ENCODE results near the gene ALPL.
A peak's percentile ranks its signal among the peaks of the same experiment; 100 is the strongest.
"Not testable (repeated sequence)": the region's sequence is repeated elsewhere in the genome, so short reads cannot be mapped to it uniquely, and the experiment has no call there.

ALPL gene

GRCh38 chr1:21563971-21564370 lies 54.7 kb downstream of the ALPL start:
- no peak for DNase-seq

GRCh38 chr1:21564521-21565095 lies 55.4 kb downstream of the ALPL start:
- no peak for DNase-seq

- no peak for DNase-seq
Measured at GRCh38 chr1:21565285-21565684, 56.1 kb downstream of the ALPL start.

GRCh38 chr1:21566361-21566760 lies 57.1 kb downstream of the ALPL start:
- not testable (repeated sequence) for DNase-seq

- no peak for DNase-seq
Measured at GRCh38 chr1:21567241-21568005, 58.2 kb downstream of the ALPL start.

- no peak for DNase-seq
Measured at GRCh38 chr1:21568006-21568746, 59.0 kb downstream of the ALPL start.

- no peak for DNase-seq
Measured at GRCh38 chr1:21568809-21569385, 59.7 kb downstream of the ALPL start.

- DNase-seq = no peak
Measured at GRCh38 chr1:21569820-21570527, 60.8 kb downstream of the ALPL start.

- DNase-seq = no peak
Measured at GRCh38 chr1:21570528-21570875, 61.3 kb downstream of the ALPL start.

GRCh38 chr1:21570885-21571284 lies 61.7 kb downstream of the ALPL start:
- no peak for DNase-seq

- no peak for DNase-seq
Measured at GRCh38 chr1:21572221-21572620, 63.0 kb downstream of the ALPL start.

GRCh38 chr1:21572735-21573277 lies 63.6 kb downstream of the ALPL start:
- DNase-seq = no peak

GRCh38 chr1:21573475-21573874 lies 64.3 kb downstream of the ALPL start:
- no peak for DNase-seq

GRCh38 chr1:21573971-21574465 lies 64.8 kb downstream of the ALPL start:
- DNase-seq = peak; percentile 86 to 88

- DNase-seq = peak in 1 of 2 experiments; percentile 49
Measured at GRCh38 chr1:21574466-21575151, 65.4 kb downstream of the ALPL start.

- DNase-seq = no peak
Measured at GRCh38 chr1:21575351-21575942, 66.2 kb downstream of the ALPL start.

GRCh38 chr1:21576031-21576797 lies 67.0 kb downstream of the ALPL start:
- DNase-seq = no peak

GRCh38 chr1:21576798-21577187 lies 67.6 kb downstream of the ALPL start:
- no peak for DNase-seq

- DNase-seq = no peak
Measured at GRCh38 chr1:21577324-21577723, 68.1 kb downstream of the ALPL start.

- no peak for DNase-seq
Measured at GRCh38 chr1:21577933-21578332, 68.7 kb downstream of the ALPL start.

- DNase-seq = no peak
Measured at GRCh38 chr1:21579791-21580190, 70.6 kb downstream of the ALPL start.
